SK-N-SH treated with all-trans-retinoic acid at 6 μM for 48 hours (cell line): ENCODE measurements around the gene TCAIM.
"Not testable (repeated sequence)": the region's sequence is repeated elsewhere in the genome, so short reads cannot be mapped to it uniquely, and the experiment has no call there.

Source experiments
- ATAC-seq: fragments of 200-7000 bp; cut with Tn5 transposase; 3 replicates; pipeline ENCODE4 v1.9.1; 2020; ENCODE audit warnings: mild to moderate bottlenecking, moderate library complexity
- ARNTL ChIP-seq: fragments of 450-650 bp; formaldehyde crosslinking; IDR thresholded peaks from 2 replicates; pipeline ENCODE4 v1.5.0; 2020; ENCODE audit warnings: low read depth, mild to moderate bottlenecking, moderate library complexity, borderline replicate concordance
- BACH2 ChIP-seq: fragments of 250-450 bp; sonication (Bioruptor Pico); IDR thresholded peaks from 2 replicates; pipeline ENCODE4 v1.9.0; 2021; ENCODE audit warnings: mild to moderate bottlenecking, borderline replicate concordance
- CSDC2 ChIP-seq: fragments of 250-450 bp; sonication (Bioruptor Pico); IDR thresholded peaks from 2 replicates; pipeline ENCODE4 v1.5.0; 2020; ENCODE audit warnings: mild to moderate bottlenecking, moderate library complexity
- ISL1 ChIP-seq: fragments of 250-450 bp; sonication (Bioruptor Pico); IDR thresholded peaks from 2 replicates; pipeline ENCODE4 v2.1.2; 2022; ENCODE audit warnings: mild to moderate bottlenecking, moderate library complexity
- OSR1 ChIP-seq: fragments of 250-450 bp; sonication (Bioruptor Pico); IDR thresholded peaks from 2 replicates; pipeline ENCODE4 v1.8.0; 2022; ENCODE audit warnings: moderate library complexity, mild to moderate bottlenecking, inconsistent platforms
- PPARA ChIP-seq: fragments of 250-450 bp; sonication (Bioruptor Pico); IDR thresholded peaks from 2 replicates; pipeline ENCODE4 v1.5.0; 2020; ENCODE audit warnings: mild to moderate bottlenecking, borderline replicate concordance
- SNAI2 ChIP-seq: fragments of 250-450 bp; sonication (Bioruptor Pico); IDR thresholded peaks from 2 replicates; pipeline ENCODE4 v1.5.0; 2020; ENCODE audit warnings: mild to moderate bottlenecking, moderate library complexity
- TCF4 ChIP-seq: fragments of 250-450 bp; sonication (Bioruptor Pico); IDR thresholded peaks from 2 replicates; pipeline ENCODE4 v1.8.0; 2021; ENCODE audit warnings: mild to moderate bottlenecking, moderate library complexity, borderline replicate concordance
- TOX ChIP-seq: fragments of 250-450 bp; sonication (Bioruptor Pico); IDR thresholded peaks from 2 replicates; pipeline ENCODE4 v1.8.0; 2021; ENCODE audit warnings: mild to moderate bottlenecking, moderate library complexity, borderline replicate concordance
- ZC3H10 ChIP-seq: fragments of 250-450 bp; sonication (Bioruptor Pico); IDR thresholded peaks from 2 replicates; pipeline ENCODE4 v1.5.1; 2021; ENCODE audit warnings: mild to moderate bottlenecking, moderate library complexity
- ZFP3 ChIP-seq: fragments of 250-450 bp; sonication (Bioruptor Pico); IDR thresholded peaks from 2 replicates; pipeline ENCODE4 v1.5.0; 2020; ENCODE audit warnings: mild to moderate bottlenecking, moderate library complexity
- ZFP30 ChIP-seq: fragments of 450-650 bp; formaldehyde crosslinking; IDR thresholded peaks from 2 replicates; pipeline ENCODE4 v1.5.0; 2022; ENCODE audit warnings: mild to moderate bottlenecking, moderate library complexity
- ZNF565 ChIP-seq: fragments of 450-650 bp; formaldehyde crosslinking; conservative IDR thresholded peaks from 2 replicates; pipeline ENCODE4 v1.5.0; 2020; ENCODE audit warnings: low read depth, mild to moderate bottlenecking, moderate library complexity
- ZNF70 ChIP-seq: fragments of 450-650 bp; formaldehyde crosslinking; IDR thresholded peaks from 2 replicates; pipeline ENCODE4 v1.5.0; 2020; ENCODE audit warnings: mild to moderate bottlenecking, moderate library complexity
- ZNF8 ChIP-seq: fragments of 450-650 bp; formaldehyde crosslinking; IDR thresholded peaks from 2 replicates; pipeline ENCODE4 v1.5.0; 2020; ENCODE audit warnings: mild to moderate bottlenecking, moderate library complexity
- TF ChIP-seq, protein P1 (sequence below): fragments of 250-450 bp; sonication (Bioruptor Pico); IDR thresholded peaks from 2 replicates; pipeline ENCODE4 v1.5.1; 2020; ENCODE audit warnings: low read depth, mild to moderate bottlenecking, moderate library complexity
- TF ChIP-seq, protein P2 (sequence below): fragments of 250-450 bp; sonication (Bioruptor Pico); IDR thresholded peaks from 2 replicates; pipeline ENCODE4 v1.8.0; 2021; ENCODE audit warnings: low read depth, mild to moderate bottlenecking, moderate library complexity, borderline replicate concordance
- TF ChIP-seq, protein P3 (sequence below): fragments of 250-450 bp; sonication (Bioruptor Pico); IDR thresholded peaks from 2 replicates; pipeline ENCODE4 v1.5.0; 2020; ENCODE audit warnings: mild to moderate bottlenecking, moderate library complexity
- TF ChIP-seq, protein P4 (sequence below): fragments of 250-450 bp; sonication (Bioruptor Pico); IDR thresholded peaks from 2 replicates; pipeline ENCODE4 v1.5.1; 2021; ENCODE audit warnings: mild to moderate bottlenecking, moderate library complexity
- TF ChIP-seq, protein P5 (sequence below): fragments of 250-450 bp; sonication (Bioruptor Pico); IDR thresholded peaks from 2 replicates; pipeline ENCODE4 v1.8.0; 2020; ENCODE audit warnings: mild to moderate bottlenecking, moderate library complexity, borderline replicate concordance

TCAIM gene

DNA sequence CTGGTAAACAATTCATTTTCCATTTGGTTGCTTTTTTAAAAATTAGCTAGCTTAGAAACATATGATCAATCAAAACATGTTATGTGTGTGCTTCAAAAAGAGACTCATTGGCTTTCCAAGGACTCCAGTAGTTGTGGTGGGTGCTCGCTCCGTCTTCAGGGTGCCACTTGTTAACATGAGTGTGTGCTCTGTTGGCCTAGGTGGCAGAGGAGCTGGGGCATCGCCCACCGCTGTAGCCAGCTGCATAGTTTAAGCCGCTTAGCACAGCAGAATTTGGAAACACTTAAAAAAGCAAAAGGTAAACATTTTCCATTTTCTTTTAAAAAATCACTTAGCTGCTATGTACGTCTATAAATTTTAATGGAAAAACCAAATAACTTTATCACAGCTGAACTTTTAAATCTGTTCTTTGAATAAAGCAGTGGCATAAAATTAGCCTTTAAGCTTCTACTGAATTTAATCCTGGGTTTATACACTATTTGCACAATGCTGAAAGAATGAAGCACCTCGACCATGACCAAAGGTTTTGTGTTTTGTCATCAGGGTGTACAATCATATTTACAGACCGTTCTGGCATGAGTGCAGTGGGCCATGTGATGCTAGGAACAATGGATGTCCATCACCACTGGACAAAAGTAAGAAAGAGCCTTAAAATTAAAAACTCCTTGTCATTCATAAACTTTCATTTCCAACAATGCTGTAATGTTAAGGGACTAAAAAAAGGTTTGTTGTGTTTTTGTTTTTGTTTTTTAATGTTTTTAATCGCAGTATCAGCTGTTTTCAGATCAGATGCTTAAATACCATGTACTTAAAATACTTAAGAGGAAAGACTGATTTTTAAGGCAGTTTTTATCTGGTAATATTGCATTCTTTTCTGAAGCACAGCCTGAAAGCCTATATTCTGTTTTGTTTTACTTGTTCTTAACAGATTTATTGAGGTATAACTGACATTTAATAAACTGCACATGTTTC, 57.9 kb downstream of the TCAIM start:
- ATAC-seq = no peak
- TF ChIP-seq ZNF70 (CRISPR knock-in tag) (no peak), ARNTL (CRISPR knock-in tag) (no peak), PPARA (CRISPR knock-in tag) (no peak), ZFP3 (CRISPR knock-in tag) (no peak), BACH2 (CRISPR knock-in tag) (no peak)
- TF ChIP-seq, protein P1, sequence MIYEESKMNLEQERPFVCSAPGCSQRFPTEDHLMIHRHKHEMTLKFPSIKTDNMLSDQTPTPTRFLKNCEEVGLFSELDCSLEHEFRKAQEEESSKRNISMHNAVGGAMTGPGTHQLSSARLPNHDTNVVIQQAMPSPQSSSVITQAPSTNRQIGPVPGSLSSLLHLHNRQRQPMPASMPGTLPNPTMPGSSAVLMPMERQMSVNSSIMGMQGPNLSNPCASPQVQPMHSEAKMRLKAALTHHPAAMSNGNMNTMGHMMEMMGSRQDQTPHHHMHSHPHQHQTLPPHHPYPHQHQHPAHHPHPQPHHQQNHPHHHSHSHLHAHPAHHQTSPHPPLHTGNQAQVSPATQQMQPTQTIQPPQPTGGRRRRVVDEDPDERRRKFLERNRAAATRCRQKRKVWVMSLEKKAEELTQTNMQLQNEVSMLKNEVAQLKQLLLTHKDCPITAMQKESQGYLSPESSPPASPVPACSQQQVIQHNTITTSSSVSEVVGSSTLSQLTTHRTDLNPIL = no peak
- TF ChIP-seq, protein P2, sequence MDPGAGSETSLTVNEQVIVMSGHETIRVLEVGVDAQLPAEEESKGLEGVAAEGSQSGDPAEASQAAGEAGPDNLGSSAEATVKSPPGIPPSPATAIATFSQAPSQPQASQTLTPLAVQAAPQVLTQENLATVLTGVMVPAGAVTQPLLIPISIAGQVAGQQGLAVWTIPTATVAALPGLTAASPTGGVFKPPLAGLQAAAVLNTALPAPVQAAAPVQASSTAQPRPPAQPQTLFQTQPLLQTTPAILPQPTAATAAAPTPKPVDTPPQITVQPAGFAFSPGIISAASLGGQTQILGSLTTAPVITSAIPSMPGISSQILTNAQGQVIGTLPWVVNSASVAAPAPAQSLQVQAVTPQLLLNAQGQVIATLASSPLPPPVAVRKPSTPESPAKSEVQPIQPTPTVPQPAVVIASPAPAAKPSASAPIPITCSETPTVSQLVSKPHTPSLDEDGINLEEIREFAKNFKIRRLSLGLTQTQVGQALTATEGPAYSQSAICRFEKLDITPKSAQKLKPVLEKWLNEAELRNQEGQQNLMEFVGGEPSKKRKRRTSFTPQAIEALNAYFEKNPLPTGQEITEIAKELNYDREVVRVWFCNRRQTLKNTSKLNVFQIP (CRISPR knock-in tag) = no peak
- TF ChIP-seq, protein P3, sequence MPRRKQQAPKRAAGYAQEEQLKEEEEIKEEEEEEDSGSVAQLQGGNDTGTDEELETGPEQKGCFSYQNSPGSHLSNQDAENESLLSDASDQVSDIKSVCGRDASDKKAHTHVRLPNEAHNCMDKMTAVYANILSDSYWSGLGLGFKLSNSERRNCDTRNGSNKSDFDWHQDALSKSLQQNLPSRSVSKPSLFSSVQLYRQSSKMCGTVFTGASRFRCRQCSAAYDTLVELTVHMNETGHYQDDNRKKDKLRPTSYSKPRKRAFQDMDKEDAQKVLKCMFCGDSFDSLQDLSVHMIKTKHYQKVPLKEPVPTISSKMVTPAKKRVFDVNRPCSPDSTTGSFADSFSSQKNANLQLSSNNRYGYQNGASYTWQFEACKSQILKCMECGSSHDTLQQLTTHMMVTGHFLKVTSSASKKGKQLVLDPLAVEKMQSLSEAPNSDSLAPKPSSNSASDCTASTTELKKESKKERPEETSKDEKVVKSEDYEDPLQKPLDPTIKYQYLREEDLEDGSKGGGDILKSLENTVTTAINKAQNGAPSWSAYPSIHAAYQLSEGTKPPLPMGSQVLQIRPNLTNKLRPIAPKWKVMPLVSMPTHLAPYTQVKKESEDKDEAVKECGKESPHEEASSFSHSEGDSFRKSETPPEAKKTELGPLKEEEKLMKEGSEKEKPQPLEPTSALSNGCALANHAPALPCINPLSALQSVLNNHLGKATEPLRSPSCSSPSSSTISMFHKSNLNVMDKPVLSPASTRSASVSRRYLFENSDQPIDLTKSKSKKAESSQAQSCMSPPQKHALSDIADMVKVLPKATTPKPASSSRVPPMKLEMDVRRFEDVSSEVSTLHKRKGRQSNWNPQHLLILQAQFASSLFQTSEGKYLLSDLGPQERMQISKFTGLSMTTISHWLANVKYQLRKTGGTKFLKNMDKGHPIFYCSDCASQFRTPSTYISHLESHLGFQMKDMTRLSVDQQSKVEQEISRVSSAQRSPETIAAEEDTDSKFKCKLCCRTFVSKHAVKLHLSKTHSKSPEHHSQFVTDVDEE (CRISPR knock-in tag) = no peak
- TF ChIP-seq, protein P4, sequence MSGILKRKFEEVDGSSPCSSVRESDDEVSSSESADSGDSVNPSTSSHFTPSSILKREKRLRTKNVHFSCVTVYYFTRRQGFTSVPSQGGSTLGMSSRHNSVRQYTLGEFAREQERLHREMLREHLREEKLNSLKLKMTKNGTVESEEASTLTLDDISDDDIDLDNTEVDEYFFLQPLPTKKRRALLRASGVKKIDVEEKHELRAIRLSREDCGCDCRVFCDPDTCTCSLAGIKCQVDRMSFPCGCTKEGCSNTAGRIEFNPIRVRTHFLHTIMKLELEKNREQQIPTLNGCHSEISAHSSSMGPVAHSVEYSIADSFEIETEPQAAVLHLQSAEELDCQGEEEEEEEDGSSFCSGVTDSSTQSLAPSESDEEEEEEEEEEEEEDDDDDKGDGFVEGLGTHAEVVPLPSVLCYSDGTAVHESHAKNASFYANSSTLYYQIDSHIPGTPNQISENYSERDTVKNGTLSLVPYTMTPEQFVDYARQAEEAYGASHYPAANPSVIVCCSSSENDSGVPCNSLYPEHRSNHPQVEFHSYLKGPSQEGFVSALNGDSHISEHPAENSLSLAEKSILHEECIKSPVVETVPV (CRISPR knock-in tag) = no peak
- TF ChIP-seq, protein P5, sequence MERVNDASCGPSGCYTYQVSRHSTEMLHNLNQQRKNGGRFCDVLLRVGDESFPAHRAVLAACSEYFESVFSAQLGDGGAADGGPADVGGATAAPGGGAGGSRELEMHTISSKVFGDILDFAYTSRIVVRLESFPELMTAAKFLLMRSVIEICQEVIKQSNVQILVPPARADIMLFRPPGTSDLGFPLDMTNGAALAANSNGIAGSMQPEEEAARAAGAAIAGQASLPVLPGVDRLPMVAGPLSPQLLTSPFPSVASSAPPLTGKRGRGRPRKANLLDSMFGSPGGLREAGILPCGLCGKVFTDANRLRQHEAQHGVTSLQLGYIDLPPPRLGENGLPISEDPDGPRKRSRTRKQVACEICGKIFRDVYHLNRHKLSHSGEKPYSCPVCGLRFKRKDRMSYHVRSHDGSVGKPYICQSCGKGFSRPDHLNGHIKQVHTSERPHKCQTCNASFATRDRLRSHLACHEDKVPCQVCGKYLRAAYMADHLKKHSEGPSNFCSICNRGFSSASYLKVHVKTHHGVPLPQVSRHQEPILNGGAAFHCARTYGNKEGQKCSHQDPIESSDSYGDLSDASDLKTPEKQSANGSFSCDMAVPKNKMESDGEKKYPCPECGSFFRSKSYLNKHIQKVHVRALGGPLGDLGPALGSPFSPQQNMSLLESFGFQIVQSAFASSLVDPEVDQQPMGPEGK (CRISPR knock-in tag) = no peak

DNA sequence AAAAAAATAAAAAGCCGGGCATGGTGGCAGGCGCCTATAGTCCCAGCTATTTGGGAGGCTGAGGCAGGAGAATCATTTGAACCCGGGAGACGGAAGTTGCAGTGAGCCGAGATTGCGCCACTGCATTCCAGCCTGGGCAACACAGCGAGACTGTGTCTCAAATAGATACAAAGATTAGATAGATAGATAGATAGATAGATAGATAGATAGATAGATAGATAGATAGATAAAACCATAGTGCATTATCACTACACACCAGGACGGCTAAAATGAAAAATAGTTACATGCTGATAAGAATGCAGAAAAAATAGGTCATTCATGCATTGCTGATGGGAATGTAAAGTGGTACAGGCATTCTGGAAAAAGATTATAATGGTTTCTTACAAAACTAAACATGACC, 59.7 kb downstream of the TCAIM start:
- not testable (repeated sequence) for ATAC-seq

DNA sequence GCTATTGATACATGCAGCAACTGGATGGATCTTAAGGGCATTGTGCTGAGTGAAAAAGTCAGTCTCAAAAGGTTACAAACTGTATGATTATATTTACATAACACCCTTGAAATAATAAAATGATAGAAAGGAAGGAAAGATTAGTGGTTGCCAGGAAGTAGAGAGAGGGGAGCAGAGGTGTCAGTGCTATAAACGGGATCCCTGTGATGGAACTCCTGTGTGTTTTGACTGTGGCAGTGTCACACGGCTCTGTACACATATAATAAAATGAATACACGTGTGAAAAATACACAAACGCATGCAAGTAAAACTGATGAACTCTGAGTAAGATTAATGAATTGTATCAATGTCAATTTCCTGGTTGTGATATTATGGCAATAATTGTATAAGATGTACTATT, 60.3 kb downstream of the TCAIM start:
- ATAC-seq = no peak
- TF ChIP-seq PPARA (CRISPR knock-in tag) (no peak), CSDC2 (no peak), ZFP30 (CRISPR knock-in tag) (no peak), ISL1 (CRISPR knock-in tag) (no peak), OSR1 (no peak), ZNF565 (CRISPR knock-in tag) (no peak), ZC3H10 (no peak), ZNF8 (CRISPR knock-in tag) (no peak), SNAI2 (CRISPR knock-in tag) (no peak), TOX (CRISPR knock-in tag) (no peak), ARNTL (CRISPR knock-in tag) (no peak), TCF4 (CRISPR knock-in tag) (no peak), BACH2 (CRISPR knock-in tag) (no peak)
- TF ChIP-seq, protein P3 (CRISPR knock-in tag) = no peak
- TF ChIP-seq, protein P4 (CRISPR knock-in tag) = no peak
- TF ChIP-seq, protein P2 (CRISPR knock-in tag) = no peak
